ENCODE results near the gene SIAH3.
A peak's percentile ranks its signal among the peaks of the same experiment; 100 is the strongest.

The SIAH3 gene

DNA sequence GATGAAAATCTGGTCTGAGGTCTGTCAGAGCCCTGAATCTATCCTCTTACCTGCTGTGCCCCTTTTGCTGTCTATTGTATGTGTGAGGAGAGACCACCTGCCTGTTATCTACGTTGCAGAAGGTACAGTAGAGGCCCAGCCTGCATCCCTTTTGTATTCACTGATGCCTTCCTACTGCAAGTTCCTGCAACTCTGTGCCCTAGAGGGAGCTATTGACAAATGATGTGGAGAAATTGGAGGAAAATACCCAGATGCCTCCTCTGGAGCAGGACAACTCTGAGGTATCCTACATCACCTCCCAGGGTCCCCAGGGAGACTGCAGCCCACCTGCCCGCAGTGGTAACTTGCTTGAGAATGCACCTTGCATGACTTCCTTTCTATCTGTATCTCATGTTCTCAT, 33.7 kb downstream of the SIAH3 start:
- no peak for DNase-seq

GRCh38 chr13:45816427-45816826, 35.1 kb downstream of the SIAH3 start:
- no peak for DNase-seq

- DNase-seq, result no peak
These were observed 38.7 kb downstream of the SIAH3 start for GRCh38 chr13:45812695-45813372.

DNA sequence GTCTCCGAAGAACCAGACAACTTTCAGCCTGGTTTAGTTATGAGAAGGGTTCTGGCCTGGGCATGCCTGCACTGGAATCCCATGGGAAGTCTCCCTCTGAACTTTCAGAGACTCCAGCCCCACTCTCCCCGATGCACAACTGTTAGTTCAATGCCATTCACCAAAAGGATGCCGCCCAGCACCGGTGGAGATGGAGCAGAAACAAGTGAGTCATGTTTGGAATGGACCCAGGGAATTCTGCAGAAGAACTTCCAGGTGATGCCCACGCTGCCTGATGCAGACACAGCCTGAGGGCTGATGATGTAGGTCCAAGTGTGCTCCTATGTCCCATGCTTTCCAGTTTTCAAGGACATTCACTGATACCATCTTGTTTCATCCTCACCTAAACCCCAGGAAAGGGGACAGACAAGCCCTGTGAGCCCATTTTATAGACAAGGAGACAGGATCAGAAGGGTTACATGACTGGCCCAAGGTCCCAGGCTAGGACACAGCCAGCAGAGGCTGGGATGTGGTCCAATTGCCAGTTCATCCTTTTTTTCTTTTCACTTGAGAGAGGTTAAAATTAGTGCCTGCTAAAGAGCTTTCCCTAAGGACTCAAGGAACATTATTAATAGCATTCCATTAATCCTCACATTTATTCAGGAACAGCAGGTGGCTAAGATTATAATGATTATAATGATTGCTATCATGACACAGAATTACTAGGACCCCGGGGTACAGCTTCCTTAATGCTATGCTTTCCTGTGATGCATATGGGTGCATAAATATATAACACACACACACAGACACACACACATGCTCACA, 39.5 kb downstream of the SIAH3 start:
- DNase-seq, result no peak

DNA sequence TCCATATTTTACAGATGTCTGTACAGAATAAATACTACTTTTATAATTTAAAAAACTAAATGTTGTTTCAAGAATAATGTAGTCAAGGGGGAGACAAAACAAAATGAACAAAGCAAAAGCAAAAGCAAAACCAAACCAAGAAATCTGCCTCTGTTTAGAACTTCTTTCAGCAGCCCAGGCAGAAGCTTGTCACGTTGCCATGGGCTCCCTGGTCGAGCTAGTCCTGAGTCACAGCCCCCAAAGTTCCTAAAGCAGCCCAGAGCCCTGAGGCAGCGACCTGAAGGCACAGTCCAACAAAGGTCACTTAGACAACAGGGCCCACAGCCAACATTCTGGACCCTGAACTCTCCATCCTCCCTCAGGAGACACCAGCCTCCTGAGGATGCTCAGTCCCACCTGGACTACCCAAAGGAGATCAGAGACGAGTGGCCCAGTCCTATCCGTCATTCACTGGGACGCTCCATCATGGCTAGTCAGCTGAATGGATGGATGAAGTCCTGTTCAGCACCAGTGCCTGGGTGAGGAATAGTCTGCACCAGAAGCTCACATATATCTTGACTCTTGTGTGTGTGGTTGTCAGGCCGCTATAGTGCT, 41.7 kb downstream of the SIAH3 start:
- DNase-seq, result no peak

DNA sequence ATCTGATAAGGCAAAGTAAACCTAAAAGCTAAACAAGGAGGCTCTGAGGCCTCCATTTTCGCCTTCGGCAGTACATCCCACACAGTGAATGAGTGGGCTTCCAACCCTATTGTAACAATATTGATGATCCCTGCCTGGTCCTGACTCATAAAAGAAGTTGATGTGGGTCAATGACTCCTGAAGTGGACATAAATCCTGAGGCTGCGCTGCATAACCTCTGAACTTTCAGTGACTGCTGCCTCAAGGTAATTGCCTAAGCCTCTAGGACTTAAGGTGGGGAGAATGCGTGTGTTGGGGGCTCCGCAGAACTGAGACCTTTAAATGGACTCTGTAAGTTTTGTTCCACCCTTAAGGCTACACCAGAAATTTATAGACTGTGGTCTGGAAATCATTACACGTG, 42.6 kb downstream of the SIAH3 start:
- DNase-seq, result no peak

DNA sequence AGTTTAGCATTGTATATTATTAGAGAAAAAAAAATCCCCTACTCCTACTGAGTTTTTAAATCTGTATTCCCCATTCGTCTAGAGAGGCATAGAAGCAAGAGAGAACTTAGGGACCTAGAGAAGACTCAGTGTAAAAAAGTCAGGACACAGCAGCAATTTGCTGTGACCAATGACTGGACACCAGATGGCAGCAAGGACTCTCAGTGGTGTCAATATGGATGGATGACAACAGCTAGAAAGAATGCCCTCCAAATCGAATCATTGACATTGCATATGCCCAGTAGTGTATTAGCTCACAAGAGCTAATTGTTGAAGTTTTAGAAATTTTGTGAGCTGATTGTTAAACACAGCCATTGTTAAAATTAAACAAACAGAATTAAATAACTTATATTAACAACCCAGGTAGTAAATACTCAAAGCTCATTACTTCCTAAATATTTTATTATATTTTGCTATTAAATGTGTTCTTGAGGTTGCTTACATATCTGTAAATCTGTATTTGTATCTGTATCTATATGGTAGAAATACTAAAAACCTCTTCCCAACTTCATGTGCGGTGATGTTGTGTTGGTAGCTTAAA, 43.9 kb downstream of the SIAH3 start:
- DNase-seq, result no peak

DNA sequence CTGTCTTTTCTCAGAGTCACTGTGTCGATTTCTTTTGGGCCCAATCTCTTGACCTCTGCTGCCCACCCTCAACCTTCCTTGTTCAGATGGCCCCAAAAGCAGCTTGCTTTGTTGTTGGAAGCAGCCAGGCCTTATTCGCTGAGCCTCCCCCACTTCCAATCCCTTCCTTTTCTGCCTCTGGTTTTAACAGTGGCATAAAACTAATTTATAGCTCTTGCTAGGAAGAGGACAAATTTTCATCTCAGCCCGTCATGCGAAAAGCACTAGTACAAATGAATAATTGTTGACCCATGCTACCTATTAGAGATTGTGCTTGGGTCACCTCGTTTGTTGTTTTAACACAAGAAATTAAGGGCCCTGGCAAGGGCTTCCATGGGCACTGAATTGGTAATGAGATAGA, 51.1 kb downstream of the SIAH3 start:
- DNase-seq, result no peak

GRCh38 chr13:45799451-45799850, 52.1 kb downstream of the SIAH3 start:
- no peak for DNase-seq

GRCh38 chr13:45798851-45799250, 52.7 kb downstream of the SIAH3 start:
- DNase-seq, result no peak

DNA sequence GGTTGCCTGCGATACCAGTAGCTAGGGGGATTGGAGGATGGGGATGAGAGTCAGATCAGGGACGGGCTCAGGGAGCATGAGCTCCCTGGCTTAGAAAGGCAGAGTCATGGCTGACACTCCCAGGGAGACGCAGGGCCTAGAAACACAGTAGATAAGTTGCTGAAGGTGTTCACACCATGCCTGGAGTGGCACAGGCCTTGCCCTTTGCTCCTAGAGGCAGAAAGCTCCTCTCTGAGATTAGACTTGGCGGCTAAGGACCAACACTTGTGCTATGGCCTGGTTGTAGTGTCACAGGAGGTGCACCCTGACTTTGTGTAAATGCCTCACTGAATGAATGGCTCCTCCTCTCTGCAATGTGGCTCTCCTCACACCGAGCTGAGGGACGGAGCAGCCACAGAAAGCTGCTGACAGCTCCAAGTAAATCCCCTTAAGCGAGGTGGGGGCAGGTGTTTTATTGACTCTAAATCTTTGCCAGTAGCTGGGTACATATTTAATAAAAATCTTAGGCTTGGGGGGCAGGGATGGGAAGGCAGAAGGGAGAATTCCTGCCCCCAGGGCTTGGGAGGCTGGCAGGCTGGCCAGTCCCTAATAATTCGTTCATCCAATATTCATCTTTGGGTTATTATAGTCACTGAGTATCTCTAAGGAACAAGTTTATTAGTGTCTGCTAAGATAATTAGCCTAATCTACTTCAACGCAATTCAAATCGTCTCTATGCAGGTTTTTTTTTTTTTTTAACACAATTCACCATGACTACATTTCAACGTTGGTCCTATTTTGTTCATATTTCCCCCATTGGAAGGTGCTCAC, 54.9 kb downstream of the SIAH3 start:
- no peak for DNase-seq

- DNase-seq, result no peak
These were observed 58.7 kb downstream of the SIAH3 start for GRCh38 chr13:45792827-45793303.

GRCh38 chr13:45788011-45788410, 63.5 kb downstream of the SIAH3 start:
- no peak for DNase-seq

- DNase-seq, result no peak
These were observed 64.2 kb downstream of the SIAH3 start for GRCh38 chr13:45787346-45787745.

- DNase-seq, result no peak
These were observed 65.1 kb downstream of the SIAH3 start for GRCh38 chr13:45786293-45786920.

DNA sequence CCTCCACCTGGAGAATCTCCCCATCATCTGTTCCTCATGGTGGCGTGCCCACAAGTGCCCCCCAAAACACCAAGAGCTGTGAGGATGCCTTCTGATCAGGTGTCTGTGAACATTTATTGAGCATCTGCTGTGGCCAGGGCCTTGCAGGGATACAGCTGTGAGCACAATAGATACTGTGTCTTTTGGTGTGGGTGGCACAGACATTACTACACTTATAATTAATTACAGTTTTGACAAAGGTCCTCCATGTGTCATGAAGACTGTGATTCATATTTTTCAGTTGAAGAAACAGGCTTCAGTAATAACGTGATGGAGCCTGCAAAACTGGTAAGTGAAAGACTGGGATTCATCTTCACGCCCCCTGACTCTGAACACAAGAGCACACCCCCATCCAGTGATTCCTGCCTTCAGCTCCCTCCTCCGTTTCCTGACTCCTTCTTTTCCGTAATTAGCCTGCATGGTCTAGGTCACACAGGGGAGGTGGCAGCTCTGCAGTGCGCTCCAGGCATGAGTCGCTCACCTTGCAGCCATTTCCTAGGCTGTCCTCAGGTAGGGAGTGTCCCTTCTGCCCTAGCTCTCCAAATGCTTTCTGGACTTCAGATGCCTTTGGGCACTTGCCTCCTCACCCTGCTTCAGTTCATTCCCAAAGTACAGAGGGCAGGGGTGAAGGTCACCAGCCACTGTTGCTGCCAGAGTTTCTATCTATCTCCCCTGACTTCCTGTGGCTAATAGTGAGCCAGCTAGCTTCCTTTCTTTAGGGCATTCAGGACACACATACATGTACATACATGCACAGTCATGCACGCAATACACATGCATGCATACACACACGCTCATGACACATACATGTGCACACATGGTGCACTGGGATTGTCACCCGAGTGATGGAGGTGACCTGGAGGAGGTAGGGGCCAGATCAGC, 66.5 kb downstream of the SIAH3 start:
- no peak for DNase-seq

DNA sequence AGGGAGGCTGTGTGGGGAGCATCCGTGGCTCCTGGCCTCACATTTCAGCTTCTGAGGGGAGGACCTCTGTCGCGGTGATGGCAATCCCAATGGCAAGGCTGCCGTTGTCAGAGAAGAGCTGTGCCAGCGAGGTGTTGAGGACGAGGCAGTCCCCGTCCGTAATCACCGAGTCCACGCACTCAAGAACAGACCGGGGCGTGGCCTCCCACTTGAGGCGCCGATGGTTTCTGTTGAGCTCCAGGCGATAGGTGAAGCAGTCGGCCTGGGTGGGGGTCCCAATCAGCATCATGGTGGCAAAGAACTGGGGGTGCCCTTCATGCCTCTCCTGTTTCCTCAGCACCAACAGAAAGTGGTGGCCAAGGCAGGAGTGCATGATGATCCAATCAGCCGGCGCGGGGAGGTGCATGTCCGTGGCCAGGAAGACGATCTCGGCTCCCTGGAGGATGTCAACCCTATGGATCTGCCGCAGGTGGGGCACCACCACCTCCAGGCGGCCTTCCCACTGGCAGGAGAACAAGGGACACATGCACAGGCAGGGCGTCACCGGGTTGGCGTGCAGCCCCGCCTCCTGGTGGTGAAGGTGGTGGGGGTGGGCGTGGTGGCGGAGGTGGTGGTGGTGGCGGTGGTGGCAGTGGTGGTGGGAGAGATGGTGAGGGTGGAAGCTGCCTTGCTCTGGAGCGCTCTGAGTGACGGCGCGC, 68.1 kb downstream of the SIAH3 start:
- no peak for DNase-seq

DNA sequence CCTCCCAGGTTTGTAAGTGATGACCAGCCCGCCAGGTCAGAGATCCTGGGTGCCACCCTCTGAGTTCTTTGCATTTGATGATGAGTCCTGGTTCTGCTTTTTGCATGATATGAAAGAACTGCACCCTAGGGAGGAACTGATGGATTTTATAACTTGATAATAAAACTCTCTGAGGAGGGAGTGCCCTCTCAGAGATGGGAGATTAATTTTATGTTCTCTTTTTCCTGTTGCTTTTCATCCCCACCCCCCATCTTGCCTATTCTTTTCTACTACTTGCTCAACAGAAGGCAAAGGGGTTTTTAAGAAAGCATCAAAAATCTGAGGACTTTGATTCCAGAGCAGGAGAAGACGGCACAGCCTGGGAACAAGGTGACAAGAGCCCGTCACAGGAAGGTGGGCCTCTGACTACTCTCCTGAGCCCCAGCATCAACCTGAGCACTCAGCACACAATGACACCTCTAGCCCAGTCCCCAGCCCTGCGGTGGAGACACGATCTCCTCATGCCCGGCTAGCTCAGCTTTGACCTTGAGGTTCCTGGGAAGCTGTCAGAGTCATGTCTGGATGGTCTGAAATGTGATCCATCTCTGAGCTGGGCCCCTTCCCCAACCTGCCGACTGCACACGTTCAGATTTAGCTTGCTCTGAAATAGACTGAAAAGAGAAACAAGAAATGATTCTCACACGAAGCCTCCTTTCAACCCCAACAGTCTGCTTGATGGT, 69.1 kb downstream of the SIAH3 start:
- DNase-seq, result no peak

- peak; percentile 49 for DNase-seq
These were observed 69.8 kb downstream of the SIAH3 start for GRCh38 chr13:45781553-45782326.
